Stimulated activated CD4-positive, alpha-beta T cell treated with anti-CD3 and anti-CD28 coated beads, Interleukin-1b, Interleukin-23, amount 100 ng/mL, for 24 hours (primary cell): Measurements from ENCODE around the gene CARD14.

Source experiments
- DNase-seq, 4 experiments: peaks; one replicate each; pipeline ENCODE4 v3.0.0-alpha.2; 2020; ENCODE audit warnings: low read depth in 4 of 4, low spot score in 1 of 4

The CARD14 gene

GRCh38 chr17:80169784-80170500, at the start of gene CARD14:
TSS of gene CARD14 (plus strand) at chr17:80170030. CDS start at chr17:80181439, 11,409 bp downstream.
- no peak for DNase-seq

GRCh38 chr17:80122026-80122575, 47.7 kb upstream of the CARD14 start:
- DNase-seq, result no peak

GRCh38 chr17:80122926-80123505, 46.8 kb upstream of the CARD14 start:
- no peak for DNase-seq

GRCh38 chr17:80123791-80124190, 46.0 kb upstream of the CARD14 start:
- DNase-seq, result no peak

- no peak for DNase-seq
Observed at GRCh38 chr17:80124351-80124981, 45.4 kb upstream of the CARD14 start.

GRCh38 chr17:80125656-80126448, 44.0 kb upstream of the CARD14 start:
- no peak for DNase-seq

GRCh38 chr17:80126449-80126715, 43.4 kb upstream of the CARD14 start:
- no peak for DNase-seq

GRCh38 chr17:80129006-80129565, 40.7 kb upstream of the CARD14 start:
- no peak for DNase-seq

- DNase-seq, result no peak
Observed at GRCh38 chr17:80130992-80131391, 38.8 kb upstream of the CARD14 start.

GRCh38 chr17:80132906-80133625, 36.8 kb upstream of the CARD14 start:
- DNase-seq, result no peak

- DNase-seq, result no peak
Observed at GRCh38 chr17:80133626-80133970, 36.2 kb upstream of the CARD14 start.

GRCh38 chr17:80137131-80137530, 32.7 kb upstream of the CARD14 start:
- no peak for DNase-seq

GRCh38 chr17:80138856-80139426, 30.9 kb upstream of the CARD14 start:
- DNase-seq, result no peak

- no peak for DNase-seq
Observed at GRCh38 chr17:80141463-80142165, 28.2 kb upstream of the CARD14 start.

- no peak for DNase-seq
Observed at GRCh38 chr17:80142929-80143328, 26.9 kb upstream of the CARD14 start.

- DNase-seq, result no peak
Observed at GRCh38 chr17:80145076-80146075, 24.5 kb upstream of the CARD14 start.

- DNase-seq, result no peak
Observed at GRCh38 chr17:80146121-80147034, 23.5 kb upstream of the CARD14 start.
